ENCODE data around the gene TMTC4.

GRCh38 chr13:100714478-100714877 lies 39.9 kb upstream of the TMTC4 start:
- TF ChIP-seq, protein P1, sequence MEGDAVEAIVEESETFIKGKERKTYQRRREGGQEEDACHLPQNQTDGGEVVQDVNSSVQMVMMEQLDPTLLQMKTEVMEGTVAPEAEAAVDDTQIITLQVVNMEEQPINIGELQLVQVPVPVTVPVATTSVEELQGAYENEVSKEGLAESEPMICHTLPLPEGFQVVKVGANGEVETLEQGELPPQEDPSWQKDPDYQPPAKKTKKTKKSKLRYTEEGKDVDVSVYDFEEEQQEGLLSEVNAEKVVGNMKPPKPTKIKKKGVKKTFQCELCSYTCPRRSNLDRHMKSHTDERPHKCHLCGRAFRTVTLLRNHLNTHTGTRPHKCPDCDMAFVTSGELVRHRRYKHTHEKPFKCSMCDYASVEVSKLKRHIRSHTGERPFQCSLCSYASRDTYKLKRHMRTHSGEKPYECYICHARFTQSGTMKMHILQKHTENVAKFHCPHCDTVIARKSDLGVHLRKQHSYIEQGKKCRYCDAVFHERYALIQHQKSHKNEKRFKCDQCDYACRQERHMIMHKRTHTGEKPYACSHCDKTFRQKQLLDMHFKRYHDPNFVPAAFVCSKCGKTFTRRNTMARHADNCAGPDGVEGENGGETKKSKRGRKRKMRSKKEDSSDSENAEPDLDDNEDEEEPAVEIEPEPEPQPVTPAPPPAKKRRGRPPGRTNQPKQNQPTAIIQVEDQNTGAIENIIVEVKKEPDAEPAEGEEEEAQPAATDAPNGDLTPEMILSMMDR (IDR thresholded peaks at IDR 0.05) = no peak
- no peak for TF ChIP-seq POLR2A (IDR thresholded peaks at IDR 0.05)
